BJ (cell line): ENCODE results near the gene COTL1. TPM values are rescaled to one million over a fixed set of nuclear protein-coding genes. Genes with fewer than 3 reads are reported as not detected.

Source experiments
- CTCF ChIA-PET: fragments of 350-600 bp; formaldehyde crosslinking; extraction: SDS; loops from one replicate; lab custom pipeline; 2021; ENCODE audit warnings: antibody characterized with exemption, inconsistent platforms; lab: Yijun Ruan, JAX
- POLR2A ChIA-PET: fragments of 300-600 bp; sonication (Branson Sonifier 250); formaldehyde crosslinking; extraction: SDS; loops from one replicate; lab custom pipeline; 2021; ENCODE audit warnings: antibody characterized with exemption; lab: Charles Lee
- DNase-seq: peaks from one replicate; pipeline ENCODE4 v3.0.0-alpha.2; 2011; ENCODE audit warnings: low read depth
- H3K27me3 ChIP-seq: 2 replicates; pipeline ENCODE4 v1.6.0; 2011; ENCODE audit warnings: low read length; ENCODE audit not compliant: control insufficient read depth, insufficient read depth
- H3K36me3 ChIP-seq: 2 replicates; pipeline ENCODE4 v1.5.1; 2011; ENCODE audit warnings: low read length; ENCODE audit not compliant: control insufficient read depth, insufficient read depth
- H3K4me3 ChIP-seq: 2 replicates; pipeline ENCODE4 v1.5.1; 2011; ENCODE audit warnings: low read depth, mild to moderate bottlenecking, control low read depth, low read length
- polyA plus RNA-seq: library from polyadenylated mRNA; depleted of rRNA; stranded (reverse); fragments of >200 nt; gene quantifications from 2 replicates; pipeline ENCODE4 v1.2.3, GENCODE V29; 2011
- TF ChIP-seq, protein P1 (sequence below): IDR thresholded peaks from 2 replicates; pipeline ENCODE4 v1.5.1; 2011; ENCODE audit warnings: low read depth, mild to moderate bottlenecking, control low read depth, inconsistent platforms, low read length, moderate library complexity; ENCODE audit not compliant: insufficient read depth

Gene COTL1
- polyA plus RNA-seq, 1 experiment: 166 TPM

- no peak overlapping the region for H3K4me3 ChIP-seq
- DNase-seq: no peak
- POLR2A ChIA-PET: no interaction called here
Observed at GRCh38 chr16:84600343-84601229, 17.3 kb downstream of the COTL1 start.

GRCh38 chr16:84599521-84600202 lies 18.2 kb downstream of the COTL1 start:
- Histone ChIP-seq H3K4me3 (peak overlapping the region; percentile 5; the same call in 1 of the 2 replicates), H3K36me3 (peaks cover 6% of the 10 kb centered on the region), H3K27me3 (no peaks in the 10 kb centered on the region)
- DNase-seq: no peak
- POLR2A ChIA-PET: interaction anchor here (0.6 kb wide), 1 partner anchor 86 kb away, joined by 3 read pairs; no protein-coding TSS in a partner anchor
- TF ChIP-seq, protein P1, sequence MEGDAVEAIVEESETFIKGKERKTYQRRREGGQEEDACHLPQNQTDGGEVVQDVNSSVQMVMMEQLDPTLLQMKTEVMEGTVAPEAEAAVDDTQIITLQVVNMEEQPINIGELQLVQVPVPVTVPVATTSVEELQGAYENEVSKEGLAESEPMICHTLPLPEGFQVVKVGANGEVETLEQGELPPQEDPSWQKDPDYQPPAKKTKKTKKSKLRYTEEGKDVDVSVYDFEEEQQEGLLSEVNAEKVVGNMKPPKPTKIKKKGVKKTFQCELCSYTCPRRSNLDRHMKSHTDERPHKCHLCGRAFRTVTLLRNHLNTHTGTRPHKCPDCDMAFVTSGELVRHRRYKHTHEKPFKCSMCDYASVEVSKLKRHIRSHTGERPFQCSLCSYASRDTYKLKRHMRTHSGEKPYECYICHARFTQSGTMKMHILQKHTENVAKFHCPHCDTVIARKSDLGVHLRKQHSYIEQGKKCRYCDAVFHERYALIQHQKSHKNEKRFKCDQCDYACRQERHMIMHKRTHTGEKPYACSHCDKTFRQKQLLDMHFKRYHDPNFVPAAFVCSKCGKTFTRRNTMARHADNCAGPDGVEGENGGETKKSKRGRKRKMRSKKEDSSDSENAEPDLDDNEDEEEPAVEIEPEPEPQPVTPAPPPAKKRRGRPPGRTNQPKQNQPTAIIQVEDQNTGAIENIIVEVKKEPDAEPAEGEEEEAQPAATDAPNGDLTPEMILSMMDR: no peak
- CTCF ChIA-PET: interaction anchor here (0.7 to 2.2 kb wide), 3 partner anchors 16 to 89 kb away, joined by 3 to 5 read pairs (median 4); no protein-coding TSS in a partner anchor

More at GRCh38 chr16:84600343-84601229, 17.3 kb downstream of the COTL1 start:
- Histone ChIP-seq H3K27me3 (no peaks in the 10 kb centered on the region), H3K36me3 (peaks cover 1% of the 10 kb centered on the region; the same call in 1 of the 2 replicates)
- TF ChIP-seq, protein P1: no peak
- CTCF ChIA-PET: interaction anchor here (0.7 to 2.2 kb wide), 4 partner anchors 16 to 90 kb away, joined by 3 to 7 read pairs (median 4); no protein-coding TSS in a partner anchor

- peaks cover 6% of the 10 kb centered on the region for H3K36me3 ChIP-seq
- ChIA-PET POLR2A (no interaction called here), CTCF (interaction anchor here (1.5 to 2.2 kb wide), 2 partner anchors 24 to 87 kb away, joined by 3 to 5 read pairs; no protein-coding TSS in a partner anchor)
- no peak for DNase-seq
- TF ChIP-seq, protein P1: no peak
- no peaks in the 10 kb centered on the region for H3K27me3 ChIP-seq
- H3K4me3 ChIP-seq: no peak overlapping the region
Observed at GRCh38 chr16:84598360-84598759, 19.5 kb downstream of the COTL1 start.

GRCh38 chr16:84597931-84598351 lies 19.9 kb downstream of the COTL1 start:
- CTCF ChIA-PET: interaction anchor here (0.8 to 1.5 kb wide), 3 partner anchors 57 to 87 kb away, joined by 3 read pairs; no protein-coding TSS in a partner anchor
- POLR2A ChIA-PET: no interaction called here
- H3K4me3 ChIP-seq: no peak overlapping the region
- DNase-seq: no peak
- H3K36me3 ChIP-seq: peaks cover 7% of the 10 kb centered on the region
- TF ChIP-seq, protein P1: no peak
- H3K27me3 ChIP-seq: no peaks in the 10 kb centered on the region

DNA sequence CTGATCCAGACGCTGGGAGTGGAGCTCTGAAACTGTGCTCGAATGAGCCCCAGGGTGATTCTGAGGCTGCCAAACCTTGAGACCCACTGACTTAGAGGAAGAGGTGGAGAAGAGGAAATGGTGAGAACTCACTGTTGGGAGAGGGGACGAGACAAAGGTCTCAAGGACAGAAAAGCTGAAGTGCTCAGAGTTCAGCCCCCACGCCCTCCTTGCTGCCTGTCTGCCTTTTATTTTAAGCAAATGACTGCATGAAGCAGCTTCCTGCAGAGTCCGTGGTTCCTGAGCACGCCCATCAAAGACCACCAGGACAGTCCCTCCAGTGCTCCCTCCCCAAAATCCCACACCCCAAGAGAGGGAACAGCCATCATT lies 20.4 kb downstream of the COTL1 start:
- no peaks in the 10 kb centered on the region for H3K27me3 ChIP-seq
- ChIA-PET POLR2A (no interaction called here), CTCF (interaction anchor here (0.8 to 1.5 kb wide), 3 partner anchors 57 to 86 kb away, joined by 3 read pairs; no protein-coding TSS in a partner anchor)
- peaks cover 7% of the 10 kb centered on the region for H3K36me3 ChIP-seq
- TF ChIP-seq, protein P1: no peak
- no peak overlapping the region for H3K4me3 ChIP-seq
- no peak for DNase-seq
